K562 (cell line): ENCODE measurements around the gene RFNG. TPM values are rescaled to one million over a fixed set of nuclear protein-coding genes. Genes with fewer than 3 reads are reported as not detected.
A peak's percentile ranks its signal among the peaks of the same experiment; 100 is the strongest.

Experiments used
- GATAD2B ChIP-seq: fragments of 450-650 bp; IDR thresholded peaks from 2 replicates; pipeline ENCODE4 v1.6.1; 2017; ENCODE audit warnings: mild to moderate bottlenecking, borderline replicate concordance
- KDM2B ChIP-seq: fragments of 250-450 bp; sonication (Bioruptor Pico); IDR thresholded peaks from 2 replicates; pipeline ENCODE4 v1.8.0; 2021; ENCODE audit warnings: mild to moderate bottlenecking, moderate library complexity
- NFXL1 ChIP-seq: fragments of 450-650 bp; formaldehyde crosslinking; IDR thresholded peaks from 2 replicates; pipeline ENCODE4 v1.4.0; 2021; ENCODE audit warnings: mild to moderate bottlenecking
- SIN3A ChIP-seq, 2 experiments: fragments of 150-350 bp in 1 of 2; IDR thresholded peaks; 2 replicates each; pipeline ENCODE4 v1.6.1; 2011 to 2016; ENCODE audit warnings: borderline replicate concordance in 2 of 2, low read depth in 2 of 2, low read length in 2 of 2, mild to moderate bottlenecking in 2 of 2, moderate library complexity in 2 of 2; ENCODE audit not compliant: control insufficient read depth in 1 of 2
- ZC3H8 ChIP-seq: fragments of 450-650 bp; IDR thresholded peaks from 2 replicates; pipeline ENCODE4 v1.6.1; 2017
- ZNF263 ChIP-seq: sonication (generic); formaldehyde crosslinking; IDR thresholded peaks from 2 replicates; pipeline ENCODE4 v1.8.0; 2022; ENCODE audit warnings: mild to moderate bottlenecking, missing genetic modification reagents, borderline replicate concordance
- ZNF699 ChIP-seq: fragments of 250-450 bp; sonication (Bioruptor Pico); IDR thresholded peaks from 2 replicates; pipeline ENCODE4 v1.8.0; 2021; ENCODE audit warnings: mild to moderate bottlenecking, moderate library complexity; ENCODE audit not compliant: insufficient replicate concordance
- polyA plus RNA-seq, 8 experiments: library from polyadenylated mRNA; depleted of rRNA in 4 of 8; stranded (reverse) in 5 of 8; unstranded in 3 of 8; fragments of >200 nt; fragmentation: Nextera tagmentation in 2 of 8; fragmentation: Illumina TruSeq in 1 of 8; extraction: Ambion mirVana in 2 of 8; extraction: Trizol in 1 of 8; gene quantifications; 2 replicates each; pipeline versions ENCODE4 v1.2.1 to v1.2.3, GENCODE V29; 2011 to 2014; ENCODE audit warnings: inconsistent platforms in 1 of 8, missing spikeins in 1 of 8
- total RNA-seq, 7 experiments: library from RNA; depleted of rRNA in 6 of 7; stranded (reverse); fragments of >200 nt in 6 of 7; fragmentation: Illumina TruSeq in 2 of 7; extraction: Trizol in 2 of 7; gene quantifications; 2 replicates each; pipeline versions ENCODE4 v1.2.1 to v1.2.3, GENCODE V29; 2011 to 2021; ENCODE audit warnings: low replicate concordance in 1 of 7
- TF ChIP-seq, protein P1 (sequence below): fragments of 200-600 bp; sonication (generic); IDR thresholded peaks from one replicate; pipeline ENCODE4 v1.6.1; 2012; ENCODE audit warnings: mild to moderate bottlenecking, low read depth, low read length, inconsistent platforms
- TF ChIP-seq, protein P2 (sequence below): sonication (generic); formaldehyde crosslinking; IDR thresholded peaks from 2 replicates; pipeline ENCODE4 v1.8.1; 2023; ENCODE audit warnings: mild to moderate bottlenecking, missing genetic modification reagents
- TF ChIP-seq, protein P3 (sequence below): fragments of 450-650 bp; IDR thresholded peaks from 2 replicates; pipeline ENCODE4 v1.6.1; 2016; ENCODE audit warnings: borderline replicate concordance

The RFNG gene
- total and polyA plus RNA-seq, 9 of the 15 experiments (the other 6 are each of a cell fraction or from before 2014, with no cell fraction given) = 0.32 to 32.8 (median 9.5) TPM

DNA sequence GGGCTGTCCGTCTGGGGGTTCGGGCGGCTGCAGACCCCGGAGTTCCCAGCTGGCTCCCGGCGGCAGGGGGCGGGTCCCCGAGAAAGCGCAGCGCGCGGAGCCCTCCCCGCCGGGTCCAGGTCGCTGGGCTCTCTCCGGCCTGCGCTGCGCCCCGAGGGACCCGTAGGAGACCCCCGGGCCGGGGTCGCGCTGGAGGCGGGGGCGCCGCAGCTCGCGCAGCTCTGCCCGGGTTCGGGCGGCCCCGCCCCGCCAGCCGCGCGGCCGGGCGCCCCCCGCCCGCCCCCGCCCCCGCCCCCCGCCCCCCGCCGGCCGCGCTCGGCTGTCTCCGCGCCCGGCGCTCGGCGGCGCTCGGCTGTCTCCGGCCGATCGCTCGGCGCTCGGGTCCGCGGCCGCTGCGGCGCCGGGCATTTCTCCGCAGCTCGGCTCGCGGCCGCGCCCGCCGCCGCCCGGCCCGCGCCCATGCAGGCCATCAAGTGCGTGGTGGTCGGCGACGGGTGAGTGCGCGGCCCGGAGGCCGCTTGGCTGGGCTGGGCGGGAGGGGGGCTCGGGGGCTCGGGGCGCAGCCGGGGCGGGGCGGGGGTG, 20.2 kb downstream of the RFNG start, which contains the start of gene RAC3 (continued):
- TF ChIP-seq, protein P1, sequence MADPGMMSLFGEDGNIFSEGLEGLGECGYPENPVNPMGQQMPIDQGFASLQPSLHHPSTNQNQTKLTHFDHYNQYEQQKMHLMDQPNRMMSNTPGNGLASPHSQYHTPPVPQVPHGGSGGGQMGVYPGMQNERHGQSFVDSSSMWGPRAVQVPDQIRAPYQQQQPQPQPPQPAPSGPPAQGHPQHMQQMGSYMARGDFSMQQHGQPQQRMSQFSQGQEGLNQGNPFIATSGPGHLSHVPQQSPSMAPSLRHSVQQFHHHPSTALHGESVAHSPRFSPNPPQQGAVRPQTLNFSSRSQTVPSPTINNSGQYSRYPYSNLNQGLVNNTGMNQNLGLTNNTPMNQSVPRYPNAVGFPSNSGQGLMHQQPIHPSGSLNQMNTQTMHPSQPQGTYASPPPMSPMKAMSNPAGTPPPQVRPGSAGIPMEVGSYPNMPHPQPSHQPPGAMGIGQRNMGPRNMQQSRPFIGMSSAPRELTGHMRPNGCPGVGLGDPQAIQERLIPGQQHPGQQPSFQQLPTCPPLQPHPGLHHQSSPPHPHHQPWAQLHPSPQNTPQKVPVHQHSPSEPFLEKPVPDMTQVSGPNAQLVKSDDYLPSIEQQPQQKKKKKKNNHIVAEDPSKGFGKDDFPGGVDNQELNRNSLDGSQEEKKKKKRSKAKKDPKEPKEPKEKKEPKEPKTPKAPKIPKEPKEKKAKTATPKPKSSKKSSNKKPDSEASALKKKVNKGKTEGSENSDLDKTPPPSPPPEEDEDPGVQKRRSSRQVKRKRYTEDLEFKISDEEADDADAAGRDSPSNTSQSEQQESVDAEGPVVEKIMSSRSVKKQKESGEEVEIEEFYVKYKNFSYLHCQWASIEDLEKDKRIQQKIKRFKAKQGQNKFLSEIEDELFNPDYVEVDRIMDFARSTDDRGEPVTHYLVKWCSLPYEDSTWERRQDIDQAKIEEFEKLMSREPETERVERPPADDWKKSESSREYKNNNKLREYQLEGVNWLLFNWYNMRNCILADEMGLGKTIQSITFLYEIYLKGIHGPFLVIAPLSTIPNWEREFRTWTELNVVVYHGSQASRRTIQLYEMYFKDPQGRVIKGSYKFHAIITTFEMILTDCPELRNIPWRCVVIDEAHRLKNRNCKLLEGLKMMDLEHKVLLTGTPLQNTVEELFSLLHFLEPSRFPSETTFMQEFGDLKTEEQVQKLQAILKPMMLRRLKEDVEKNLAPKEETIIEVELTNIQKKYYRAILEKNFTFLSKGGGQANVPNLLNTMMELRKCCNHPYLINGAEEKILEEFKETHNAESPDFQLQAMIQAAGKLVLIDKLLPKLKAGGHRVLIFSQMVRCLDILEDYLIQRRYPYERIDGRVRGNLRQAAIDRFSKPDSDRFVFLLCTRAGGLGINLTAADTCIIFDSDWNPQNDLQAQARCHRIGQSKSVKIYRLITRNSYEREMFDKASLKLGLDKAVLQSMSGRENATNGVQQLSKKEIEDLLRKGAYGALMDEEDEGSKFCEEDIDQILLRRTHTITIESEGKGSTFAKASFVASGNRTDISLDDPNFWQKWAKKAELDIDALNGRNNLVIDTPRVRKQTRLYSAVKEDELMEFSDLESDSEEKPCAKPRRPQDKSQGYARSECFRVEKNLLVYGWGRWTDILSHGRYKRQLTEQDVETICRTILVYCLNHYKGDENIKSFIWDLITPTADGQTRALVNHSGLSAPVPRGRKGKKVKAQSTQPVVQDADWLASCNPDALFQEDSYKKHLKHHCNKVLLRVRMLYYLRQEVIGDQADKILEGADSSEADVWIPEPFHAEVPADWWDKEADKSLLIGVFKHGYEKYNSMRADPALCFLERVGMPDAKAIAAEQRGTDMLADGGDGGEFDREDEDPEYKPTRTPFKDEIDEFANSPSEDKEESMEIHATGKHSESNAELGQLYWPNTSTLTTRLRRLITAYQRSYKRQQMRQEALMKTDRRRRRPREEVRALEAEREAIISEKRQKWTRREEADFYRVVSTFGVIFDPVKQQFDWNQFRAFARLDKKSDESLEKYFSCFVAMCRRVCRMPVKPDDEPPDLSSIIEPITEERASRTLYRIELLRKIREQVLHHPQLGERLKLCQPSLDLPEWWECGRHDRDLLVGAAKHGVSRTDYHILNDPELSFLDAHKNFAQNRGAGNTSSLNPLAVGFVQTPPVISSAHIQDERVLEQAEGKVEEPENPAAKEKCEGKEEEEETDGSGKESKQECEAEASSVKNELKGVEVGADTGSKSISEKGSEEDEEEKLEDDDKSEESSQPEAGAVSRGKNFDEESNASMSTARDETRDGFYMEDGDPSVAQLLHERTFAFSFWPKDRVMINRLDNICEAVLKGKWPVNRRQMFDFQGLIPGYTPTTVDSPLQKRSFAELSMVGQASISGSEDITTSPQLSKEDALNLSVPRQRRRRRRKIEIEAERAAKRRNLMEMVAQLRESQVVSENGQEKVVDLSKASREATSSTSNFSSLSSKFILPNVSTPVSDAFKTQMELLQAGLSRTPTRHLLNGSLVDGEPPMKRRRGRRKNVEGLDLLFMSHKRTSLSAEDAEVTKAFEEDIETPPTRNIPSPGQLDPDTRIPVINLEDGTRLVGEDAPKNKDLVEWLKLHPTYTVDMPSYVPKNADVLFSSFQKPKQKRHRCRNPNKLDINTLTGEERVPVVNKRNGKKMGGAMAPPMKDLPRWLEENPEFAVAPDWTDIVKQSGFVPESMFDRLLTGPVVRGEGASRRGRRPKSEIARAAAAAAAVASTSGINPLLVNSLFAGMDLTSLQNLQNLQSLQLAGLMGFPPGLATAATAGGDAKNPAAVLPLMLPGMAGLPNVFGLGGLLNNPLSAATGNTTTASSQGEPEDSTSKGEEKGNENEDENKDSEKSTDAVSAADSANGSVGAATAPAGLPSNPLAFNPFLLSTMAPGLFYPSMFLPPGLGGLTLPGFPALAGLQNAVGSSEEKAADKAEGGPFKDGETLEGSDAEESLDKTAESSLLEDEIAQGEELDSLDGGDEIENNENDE = no peak
- TF ChIP-seq KDM2B (CRISPR knock-in tag) = no peak
- TF ChIP-seq ZNF263 (CRISPR knock-in tag) = no peak
- no peak for TF ChIP-seq GATAD2B
- TF ChIP-seq, protein P2, sequence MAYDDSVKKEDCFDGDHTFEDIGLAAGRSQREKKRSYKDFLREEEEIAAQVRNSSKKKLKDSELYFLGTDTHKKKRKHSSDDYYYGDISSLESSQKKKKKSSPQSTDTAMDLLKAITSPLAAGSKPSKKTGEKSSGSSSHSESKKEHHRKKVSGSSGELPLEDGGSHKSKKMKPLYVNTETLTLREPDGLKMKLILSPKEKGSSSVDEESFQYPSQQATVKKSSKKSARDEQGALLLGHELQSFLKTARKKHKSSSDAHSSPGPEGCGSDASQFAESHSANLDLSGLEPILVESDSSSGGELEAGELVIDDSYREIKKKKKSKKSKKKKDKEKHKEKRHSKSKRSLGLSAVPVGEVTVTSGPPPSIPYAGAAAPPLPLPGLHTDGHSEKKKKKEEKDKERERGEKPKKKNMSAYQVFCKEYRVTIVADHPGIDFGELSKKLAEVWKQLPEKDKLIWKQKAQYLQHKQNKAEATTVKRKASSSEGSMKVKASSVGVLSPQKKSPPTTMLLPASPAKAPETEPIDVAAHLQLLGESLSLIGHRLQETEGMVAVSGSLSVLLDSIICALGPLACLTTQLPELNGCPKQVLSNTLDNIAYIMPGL (CRISPR knock-in tag) = no peak
- no peak for TF ChIP-seq ZC3H8
- no peak for TF ChIP-seq ZNF699
- TF ChIP-seq NFXL1 (CRISPR knock-in tag) = no peak
- peak in 1 of 2 experiments; percentile 39; a peak in 1 of 4 replicates for TF ChIP-seq SIN3A (IDR thresholded peaks at IDR 0.05; ENCODE audit: borderline replicate concordance in 2 of 2, control insufficient read depth in 1 of 2, low read depth in 2 of 2, low read length in 2 of 2)
- TF ChIP-seq, protein P3, sequence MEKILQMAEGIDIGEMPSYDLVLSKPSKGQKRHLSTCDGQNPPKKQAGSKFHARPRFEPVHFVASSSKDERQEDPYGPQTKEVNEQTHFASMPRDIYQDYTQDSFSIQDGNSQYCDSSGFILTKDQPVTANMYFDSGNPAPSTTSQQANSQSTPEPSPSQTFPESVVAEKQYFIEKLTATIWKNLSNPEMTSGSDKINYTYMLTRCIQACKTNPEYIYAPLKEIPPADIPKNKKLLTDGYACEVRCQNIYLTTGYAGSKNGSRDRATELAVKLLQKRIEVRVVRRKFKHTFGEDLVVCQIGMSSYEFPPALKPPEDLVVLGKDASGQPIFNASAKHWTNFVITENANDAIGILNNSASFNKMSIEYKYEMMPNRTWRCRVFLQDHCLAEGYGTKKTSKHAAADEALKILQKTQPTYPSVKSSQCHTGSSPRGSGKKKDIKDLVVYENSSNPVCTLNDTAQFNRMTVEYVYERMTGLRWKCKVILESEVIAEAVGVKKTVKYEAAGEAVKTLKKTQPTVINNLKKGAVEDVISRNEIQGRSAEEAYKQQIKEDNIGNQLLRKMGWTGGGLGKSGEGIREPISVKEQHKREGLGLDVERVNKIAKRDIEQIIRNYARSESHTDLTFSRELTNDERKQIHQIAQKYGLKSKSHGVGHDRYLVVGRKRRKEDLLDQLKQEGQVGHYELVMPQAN = no peak
